Kidney tubule cell (primary cell): ENCODE results near the gene CNOT8.
"Not testable (repeated sequence)": the region's sequence is repeated elsewhere in the genome, so short reads cannot be mapped to it uniquely, and the experiment has no call there.

Experiments used
- DNase-seq: peaks from one replicate; pipeline ENCODE4 v3.0.0-alpha.2; 2018; ENCODE audit warnings: low spot score

CNOT8 gene

DNA sequence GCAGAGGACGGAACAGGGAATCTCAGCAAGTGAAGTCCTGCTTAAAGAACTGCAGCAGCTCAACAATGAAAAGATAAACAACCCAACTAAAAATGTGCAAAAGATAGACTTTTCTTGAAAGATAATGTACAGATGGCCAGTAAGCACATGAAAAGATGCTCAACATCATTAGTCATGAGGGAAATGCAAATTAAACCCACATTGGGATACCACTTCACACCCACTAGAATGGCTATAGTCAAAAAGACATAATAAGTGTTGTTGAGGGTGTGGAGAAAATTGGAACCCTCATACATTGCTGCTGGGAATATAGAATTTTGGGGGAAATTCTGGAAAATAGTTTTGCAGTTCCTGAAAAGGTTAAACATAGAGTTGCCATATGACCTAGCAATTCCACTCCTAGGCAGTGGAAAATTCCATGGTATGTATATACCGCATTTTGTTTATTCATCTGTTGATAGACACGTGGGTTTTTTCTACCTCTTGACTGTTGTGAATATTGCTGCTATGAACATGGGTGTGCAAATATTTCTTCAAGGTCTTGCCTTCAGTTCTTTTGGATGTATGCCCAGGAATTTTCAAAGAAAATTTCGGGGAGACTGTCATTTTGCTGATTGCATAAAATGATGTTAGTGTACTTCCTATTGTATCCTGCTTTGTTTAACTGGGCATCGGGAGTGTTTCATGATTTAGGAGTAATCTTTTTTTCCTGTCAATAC lies 7.2 kb downstream of the CNOT8 start:
- DNase-seq: no peak

DNA sequence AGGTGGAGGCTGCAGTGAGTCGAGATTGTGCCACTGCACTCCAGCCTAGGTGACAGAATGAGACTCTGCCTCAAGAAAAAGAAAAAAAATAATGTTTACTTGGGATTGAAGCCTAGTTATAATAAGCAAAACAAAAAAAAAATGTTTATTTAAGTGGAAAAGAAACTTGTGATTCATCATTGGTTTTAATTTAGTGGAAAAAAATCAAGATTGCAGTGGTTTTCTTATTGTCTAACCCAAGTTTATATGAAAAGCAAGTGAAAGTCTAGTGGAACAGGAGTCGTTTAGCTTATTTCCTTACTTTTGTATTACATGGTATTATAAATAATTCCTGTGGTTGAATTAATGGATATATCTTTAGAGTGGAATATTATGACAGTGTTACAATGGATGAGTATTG lies 8.4 kb downstream of the CNOT8 start:
- DNase-seq: no peak

DNA sequence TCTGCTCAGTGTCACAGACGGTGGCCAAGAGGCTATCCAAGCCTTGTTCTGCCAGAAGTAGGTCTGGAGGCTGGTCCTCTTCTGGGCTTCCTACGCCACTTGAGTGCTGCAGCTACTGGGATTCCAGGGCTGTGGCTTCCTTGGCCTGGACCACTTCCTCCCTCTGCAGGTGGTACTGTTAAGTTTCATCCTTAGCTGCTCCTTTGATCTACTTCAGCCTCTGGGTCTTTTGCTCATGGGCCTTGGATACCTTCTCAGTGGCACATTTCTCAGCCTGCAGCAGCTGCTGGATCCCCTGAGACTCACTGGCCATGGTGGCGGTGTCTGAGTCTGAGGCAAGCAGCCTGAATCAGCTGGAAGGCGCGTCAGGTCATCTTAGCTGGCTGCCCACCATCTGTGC lies 10.3 kb downstream of the CNOT8 start:
- DNase-seq: no peak

DNA sequence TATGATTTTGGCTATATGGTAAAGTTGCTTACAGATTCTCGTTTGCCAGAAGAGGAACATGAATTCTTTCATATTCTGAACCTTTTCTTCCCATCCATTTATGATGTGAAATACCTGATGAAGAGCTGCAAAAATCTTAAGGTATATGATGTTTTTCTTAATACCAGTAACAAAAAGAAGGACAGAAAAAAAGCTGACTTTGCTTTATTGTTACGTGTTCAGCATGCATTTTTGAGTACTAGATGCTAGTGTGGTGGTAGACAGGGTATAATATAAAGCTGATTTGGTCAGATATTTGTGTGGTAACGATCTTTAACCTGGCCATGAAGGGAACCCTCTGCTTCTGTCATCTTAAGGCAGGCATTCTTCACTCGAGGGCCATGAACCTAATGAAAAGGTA lies 13.3 kb downstream of the CNOT8 start:
- no peak for DNase-seq

DNA sequence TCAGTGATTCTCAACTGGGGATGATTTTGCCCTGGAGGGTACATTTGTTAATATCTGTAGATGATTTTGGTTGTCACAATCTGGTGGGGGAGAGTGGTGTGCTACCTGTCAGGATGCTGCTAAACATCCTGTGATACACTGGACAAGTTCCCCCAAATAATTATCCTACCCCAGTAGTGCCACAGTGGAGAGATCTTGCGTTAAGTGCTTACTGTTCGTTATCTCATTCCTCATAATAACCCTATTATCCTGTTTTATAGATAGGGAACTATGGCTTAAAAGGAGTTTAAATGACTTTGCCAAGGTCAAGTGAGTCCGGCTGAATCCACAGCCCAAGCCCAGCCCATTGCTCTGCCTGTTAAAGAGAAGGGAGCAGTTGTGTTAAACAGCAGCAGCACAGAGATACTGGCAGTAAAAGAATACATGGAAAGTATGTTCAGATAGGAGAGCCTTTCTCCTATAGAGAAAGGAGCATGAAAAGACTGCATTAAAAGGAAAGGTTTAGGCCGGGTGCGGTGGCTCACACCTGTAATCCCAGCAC lies 15.4 kb downstream of the CNOT8 start:
- DNase-seq: no peak

DNA sequence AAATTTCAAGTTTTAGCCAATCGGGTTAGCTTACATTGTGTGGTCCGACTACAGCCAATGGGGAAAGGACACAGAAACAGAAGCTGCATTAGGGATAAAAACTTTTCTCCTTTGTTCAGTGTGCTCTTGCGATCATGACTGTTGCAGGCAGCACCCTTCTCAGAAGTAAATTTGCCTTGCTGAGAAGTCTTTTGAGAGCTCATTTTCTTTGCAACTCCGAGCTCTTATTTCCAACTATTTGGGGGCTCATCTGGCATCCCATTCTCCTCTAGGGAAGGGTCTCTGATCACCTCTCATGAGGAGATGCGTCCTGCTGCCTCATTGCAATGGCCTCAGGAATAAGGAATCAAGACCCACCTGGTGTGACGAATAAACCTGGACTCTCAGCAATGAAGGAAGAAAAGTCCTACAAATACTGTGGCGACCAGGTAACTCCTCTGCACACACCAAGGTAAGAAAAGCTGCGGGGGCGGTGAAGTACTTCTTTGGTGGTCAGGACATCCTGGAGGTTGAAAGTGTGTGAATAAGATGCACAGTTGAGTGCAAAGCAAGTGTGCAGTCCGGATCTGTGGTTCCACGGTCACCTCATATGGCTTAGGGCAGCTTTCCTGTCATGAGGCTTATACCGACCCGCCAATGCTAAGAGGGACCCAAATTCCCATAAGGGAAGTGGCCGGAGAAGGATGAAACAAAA lies 20.4 kb downstream of the CNOT8 start:
- no peak for DNase-seq

DNA sequence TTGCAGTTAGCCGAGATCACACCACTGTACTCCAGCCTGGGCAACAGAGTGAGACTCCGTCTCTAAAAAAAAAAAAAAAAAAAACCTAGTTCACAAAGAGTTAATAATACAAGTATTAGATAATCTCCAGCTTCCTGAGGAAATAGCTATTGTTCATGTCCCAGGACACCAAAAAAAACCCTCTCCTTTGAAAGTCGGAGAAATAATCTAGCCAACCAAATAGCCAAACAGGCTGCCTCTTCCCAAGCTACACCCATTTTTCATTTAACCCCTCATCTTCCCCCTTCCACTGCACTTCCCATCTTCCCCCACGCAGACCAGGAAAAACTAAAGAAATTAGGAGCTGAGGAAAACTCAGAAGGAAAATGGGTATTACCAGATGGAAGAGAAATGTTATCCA lies 23.6 kb downstream of the CNOT8 start:
- DNase-seq: no peak

DNA sequence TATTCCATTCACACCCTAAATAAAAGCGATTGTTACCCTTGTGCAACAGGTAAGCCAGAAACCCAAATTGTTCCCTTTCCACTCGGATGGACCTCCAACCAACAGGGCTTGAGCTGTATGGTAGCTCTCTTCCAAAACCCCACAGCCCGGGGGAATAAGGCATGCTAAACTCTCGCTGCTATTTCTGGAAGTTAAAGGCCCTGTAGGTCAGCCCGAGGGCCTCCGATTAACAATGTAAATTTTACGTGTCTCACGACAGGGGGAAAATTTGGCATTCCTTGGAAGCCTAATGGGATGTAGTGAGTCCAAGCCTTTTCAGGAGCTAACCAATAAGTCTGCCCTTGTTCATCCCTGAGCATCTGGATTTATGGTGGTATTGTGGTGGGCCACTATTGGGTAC lies 26.0 kb downstream of the CNOT8 start:
- no peak for DNase-seq

DNA sequence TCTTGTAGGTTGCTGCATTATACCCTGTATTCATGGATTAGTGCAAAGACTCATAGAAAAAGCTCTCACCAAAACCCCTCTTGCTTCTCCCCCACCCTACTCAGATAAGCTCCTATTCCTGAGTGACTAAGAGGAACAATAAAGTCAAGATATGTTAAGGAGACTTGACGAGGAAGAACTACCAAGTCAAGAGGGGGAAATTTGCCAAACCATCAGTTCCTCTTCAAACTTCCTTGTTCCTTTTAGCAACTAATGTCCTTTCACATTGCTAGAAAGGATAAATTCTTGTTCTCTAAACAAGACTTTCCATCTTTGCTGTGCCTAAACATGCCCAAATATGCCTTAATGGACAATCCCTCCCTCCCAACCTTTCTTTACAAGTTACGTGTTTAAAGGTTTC lies 27.0 kb downstream of the CNOT8 start:
- no peak for DNase-seq

DNA sequence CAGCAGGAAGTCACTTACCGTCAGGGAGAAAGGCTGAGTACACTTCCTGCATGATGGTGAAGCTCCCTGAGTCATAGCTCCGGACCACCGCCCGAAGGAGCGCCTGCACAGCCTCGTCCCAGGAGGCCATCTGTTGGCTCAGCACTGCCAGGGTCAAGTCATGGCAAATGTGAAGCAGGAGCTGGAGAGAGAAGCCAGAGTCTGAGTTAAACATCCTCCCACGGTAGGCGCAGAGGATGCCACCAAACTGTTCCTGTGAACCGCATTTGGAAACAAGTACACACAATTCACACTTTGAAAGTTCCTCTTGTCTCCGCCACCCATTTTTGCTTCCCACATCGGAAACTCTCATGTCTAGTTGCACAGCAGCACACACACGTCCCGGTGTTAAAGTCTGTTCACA lies 33.9 kb downstream of the CNOT8 start:
- no peak for DNase-seq

DNA sequence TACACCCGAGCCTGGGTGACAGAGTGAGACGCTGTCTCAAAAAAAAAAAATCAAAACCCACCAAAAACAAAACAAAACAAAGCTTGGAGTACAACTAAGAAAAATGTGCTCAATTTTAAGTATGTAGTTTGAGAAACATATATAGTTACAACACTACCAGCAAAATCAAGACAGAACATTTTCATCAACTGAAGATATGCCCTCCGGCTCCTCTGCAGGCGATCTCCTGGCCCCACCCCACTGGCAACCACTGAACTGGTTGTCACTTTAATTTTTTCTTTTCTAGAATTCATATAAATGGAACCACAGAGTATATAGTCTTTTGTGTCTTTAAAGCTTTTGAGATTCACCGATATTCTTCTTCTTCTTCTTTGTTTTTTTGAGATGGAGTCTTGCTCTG lies 35.0 kb downstream of the CNOT8 start:
- DNase-seq: no peak

DNA sequence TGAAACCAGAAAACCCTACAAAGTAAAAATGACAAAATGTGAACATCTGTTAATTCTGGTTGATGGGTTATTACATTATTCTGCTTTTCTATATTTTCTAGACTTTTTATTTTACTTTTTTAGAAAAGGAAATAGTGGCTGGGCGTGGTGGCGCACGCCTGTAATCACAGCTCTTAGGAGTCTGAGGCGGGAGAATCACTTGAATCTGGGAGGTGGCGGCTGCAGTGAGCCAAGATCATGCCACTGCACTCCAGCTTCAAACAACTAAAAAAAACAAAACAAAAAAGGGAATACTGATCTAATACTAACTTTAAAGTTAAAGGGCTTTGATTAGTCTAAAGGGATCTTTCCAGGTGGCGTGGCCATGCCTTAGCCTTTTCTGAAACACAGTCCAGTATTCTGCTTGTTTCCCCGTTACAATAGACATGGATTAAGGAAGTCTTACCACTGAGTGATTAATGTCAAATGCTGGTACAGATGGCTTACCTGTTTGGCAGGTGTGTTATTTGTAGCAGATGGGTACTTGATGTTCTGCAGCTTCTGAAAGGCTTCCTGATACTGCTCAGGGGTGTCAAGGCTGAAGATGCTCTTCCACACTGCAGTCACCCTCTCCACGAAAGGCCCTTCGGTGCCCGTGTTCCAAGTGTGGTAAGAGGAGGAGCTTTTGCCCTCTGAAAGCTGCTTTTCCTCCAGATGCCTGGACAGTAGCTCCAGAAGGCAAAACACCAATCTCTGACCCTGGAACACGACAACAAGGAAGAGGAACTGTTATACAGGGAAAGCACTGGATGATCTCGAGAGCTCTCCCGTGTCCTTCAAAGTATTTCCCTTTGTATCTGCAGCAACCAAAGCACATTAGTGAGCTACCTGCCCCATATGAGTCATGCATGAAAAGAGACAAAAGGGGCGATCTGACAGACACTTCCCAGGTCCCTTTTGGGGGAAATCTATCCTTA lies 37.5 kb downstream of the CNOT8 start:
- DNase-seq: no peak

DNA sequence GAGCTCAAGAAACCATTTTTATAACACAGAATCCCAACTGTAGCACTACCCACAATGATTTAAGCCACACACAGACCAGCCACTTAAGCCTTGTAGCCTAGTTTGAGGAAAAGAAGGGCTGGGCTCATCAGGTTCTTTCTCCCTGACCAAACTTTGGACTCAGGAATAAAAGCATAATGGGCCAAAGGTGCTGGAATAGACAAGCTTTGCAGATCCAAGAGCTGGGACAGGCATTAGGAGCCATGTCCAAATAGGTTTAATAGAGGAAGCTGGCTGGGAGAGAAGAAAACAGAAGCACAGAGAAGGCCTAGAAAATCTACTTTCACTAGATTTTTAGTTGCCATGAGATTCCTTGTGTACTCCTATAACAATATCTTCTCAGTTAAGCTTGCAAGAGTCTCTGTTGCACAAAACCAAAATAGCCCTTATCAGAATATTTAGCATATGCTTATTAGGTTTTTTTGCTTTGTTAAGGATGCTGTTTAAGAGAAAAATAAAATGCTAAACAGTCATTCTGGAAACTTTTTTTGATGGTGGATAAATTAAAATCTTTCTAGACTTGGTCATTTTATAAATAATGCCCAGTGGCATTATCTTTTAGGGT lies 38.2 kb downstream of the CNOT8 start:
- DNase-seq: no peak

DNA sequence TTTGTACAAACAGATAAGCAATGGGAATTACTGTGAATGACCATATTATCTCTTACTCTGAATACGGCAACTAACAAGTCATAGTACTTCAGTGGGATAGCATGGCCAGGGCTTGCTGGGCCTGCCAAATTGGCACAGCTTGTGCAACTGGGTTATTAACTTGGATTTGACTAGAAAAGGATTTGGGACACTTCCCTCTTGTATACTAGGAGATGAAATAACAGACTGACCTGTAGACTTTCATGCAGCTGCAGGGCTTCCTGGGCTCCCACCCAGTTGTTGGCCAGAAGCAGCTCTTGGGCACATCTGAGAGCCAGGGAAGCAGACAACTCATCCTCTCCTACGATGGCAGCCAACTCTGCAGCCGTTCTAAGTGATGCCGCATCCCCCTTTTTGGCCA lies 39.8 kb downstream of the CNOT8 start:
- no peak for DNase-seq

DNA sequence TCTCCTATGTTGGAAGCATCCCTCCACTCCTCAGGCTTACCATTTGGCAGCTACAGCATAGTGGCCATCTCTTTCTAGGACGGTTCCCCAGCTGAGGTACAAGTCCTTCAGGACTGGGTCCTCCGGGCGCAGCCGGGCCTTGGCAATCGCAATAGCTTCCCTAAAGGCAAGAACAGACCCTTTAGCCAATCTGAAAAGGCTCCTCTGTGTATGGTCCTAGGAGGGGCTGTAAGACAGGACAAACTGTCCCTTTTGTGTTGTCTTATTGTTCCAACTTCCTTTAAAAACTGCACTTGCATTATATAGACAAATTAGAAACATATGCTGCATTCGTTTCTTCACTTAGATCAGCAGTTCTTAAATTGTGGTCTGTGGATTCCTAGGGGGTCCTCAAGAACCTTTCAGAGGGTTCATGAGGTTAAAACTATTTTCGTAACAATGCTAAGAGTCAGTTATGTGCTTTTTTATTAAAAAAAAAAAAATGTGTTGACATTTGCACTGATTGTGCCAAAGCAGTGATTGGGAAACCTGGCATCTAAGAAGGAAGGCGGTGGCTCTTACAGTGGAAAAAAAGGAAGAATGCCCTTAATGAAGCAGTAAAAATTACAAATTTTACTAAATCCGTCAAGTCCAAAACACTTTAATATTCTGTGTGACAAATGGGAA lies 40.9 kb downstream of the CNOT8 start:
- no peak for DNase-seq

DNA sequence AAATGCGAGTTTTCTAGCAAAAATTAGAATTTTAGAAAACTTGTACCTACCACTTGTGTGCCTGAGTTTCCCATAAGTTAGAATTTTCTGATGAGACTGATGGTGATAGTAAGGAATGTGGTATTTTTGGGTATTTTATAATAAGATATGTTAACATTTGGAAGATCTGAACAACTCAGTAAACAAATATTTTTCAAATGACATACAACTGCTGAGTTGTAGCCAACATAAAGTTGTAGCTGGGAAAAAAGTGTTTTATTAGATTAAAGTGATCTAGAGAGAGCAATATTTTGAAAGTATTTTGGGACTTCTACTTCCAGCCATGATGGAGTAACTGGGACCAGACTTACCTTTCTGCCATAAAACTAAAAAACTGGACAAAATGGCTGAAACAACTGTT lies 41.6 kb downstream of the CNOT8 start:
- DNase-seq: no peak

DNA sequence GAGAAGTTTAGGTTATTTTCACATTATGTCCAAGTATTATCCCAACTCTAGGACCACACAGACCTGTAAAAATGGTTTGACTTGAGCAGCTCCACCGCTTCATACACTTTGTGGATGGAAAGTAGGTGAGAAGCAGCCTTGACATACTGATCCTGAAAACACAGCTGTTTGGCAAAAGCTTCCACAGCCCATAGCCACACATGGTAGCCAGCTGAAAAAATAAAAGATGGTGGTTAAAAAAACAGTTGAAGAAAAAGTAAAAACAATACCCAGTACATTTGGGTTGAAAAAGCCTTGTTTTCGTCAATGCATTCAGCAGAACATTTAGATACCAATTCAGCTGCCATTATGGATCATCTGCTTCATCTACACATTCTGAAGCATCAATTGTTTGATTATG lies 42.8 kb downstream of the CNOT8 start:
- DNase-seq: no peak

DNA sequence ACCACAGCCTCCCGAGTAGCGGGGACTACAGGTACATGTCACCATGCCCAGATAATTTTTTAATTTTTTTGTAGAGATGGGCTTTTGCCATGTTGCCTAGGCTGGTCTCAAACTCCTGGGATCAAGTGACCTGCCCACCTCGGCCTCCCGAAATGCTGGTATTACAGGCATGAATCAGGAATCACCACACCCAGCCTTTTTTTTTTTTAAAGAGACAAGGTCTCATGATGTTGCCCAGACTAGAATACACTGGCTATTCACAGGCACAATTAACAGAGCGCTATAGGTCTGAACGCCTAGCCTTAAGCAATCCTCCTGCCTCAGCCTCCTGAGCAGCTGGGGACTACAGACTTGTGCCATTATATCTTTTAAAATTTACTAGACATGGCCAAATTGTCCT lies 43.5 kb downstream of the CNOT8 start:
- DNase-seq: no peak

DNA sequence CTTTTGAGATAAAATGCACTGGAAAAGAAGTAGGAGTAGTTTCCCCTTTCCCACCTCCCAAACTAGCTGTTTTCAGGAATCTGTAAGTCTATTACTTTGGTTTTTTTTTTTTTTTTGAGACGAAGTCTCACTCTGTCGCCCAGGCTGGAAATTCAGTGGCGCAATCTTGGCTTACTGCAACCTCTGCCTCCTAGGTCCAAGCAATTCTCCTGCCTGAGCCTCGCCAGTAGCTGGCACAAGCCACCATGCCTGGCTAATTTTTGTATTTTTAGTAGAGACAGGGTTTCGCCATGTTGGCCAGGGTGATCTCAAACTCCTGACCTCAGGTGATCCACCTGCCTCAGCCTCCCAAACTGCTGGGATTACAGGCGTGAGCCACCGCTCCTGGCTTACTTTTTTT lies 47.2 kb downstream of the CNOT8 start:
- not testable (repeated sequence) for DNase-seq

DNA sequence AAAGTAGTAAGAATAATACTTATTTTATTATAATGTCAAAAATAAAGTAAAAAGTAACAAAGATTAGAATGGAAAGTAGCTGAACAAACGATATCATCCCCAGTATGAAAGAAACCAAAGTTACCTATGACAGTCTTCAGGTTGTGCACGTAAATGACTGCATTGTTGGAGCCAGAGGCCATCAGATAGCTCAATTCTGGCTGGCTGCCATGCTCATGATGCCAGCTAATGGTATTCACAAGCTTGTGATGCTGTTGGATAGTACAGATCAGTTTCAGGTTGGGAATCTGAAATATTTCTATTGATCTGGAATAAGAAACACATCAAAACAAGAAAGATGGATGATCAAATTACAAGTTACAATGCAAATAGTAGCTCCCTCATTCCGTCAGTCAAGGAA lies 58.4 kb downstream of the CNOT8 start:
- peak; percentile 2 for DNase-seq

DNA sequence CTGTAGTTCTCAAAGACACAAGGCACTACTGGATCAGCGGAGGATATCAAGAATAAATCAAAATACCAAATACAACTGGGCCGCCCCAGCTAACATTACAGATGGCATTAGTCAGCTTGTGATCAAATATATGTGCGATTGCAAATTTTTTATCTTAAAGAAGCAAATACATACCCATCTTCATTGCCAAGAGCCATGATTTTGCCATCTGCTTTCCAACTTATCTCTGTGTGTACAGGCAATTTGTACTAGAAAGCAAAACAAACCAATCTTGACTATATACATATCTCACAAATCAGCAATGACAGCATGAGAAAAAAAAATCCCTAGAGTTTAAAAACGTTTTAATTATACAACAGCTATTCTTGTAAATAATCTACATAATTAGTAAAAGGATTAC lies 59.3 kb downstream of the CNOT8 start:
- DNase-seq: no peak
